K562 (cell line): Measurements from ENCODE around the gene ARNT2. TPM values are rescaled to one million over a fixed set of nuclear protein-coding genes. Genes with fewer than 3 reads are reported as not detected.
A peak's percentile ranks its signal among the peaks of the same experiment; 100 is the strongest.

Experiments
- ATAC-seq: fragments of 200-7000 bp; cut with Tn5 transposase; 3 replicates; pipeline ENCODE4 v1.9.1; 2020; ENCODE audit warnings: moderate library complexity
- BruUV-seq: library from RNA; stranded (reverse); fragments of 400-500 nt; replicated peaks from 2 replicates; lab custom pipeline; 2021; lab: Mats Ljungman, UMichigan
- CTCF ChIA-PET: fragments of 300-600 bp; formaldehyde crosslinking; extraction: SDS; loops from one replicate; lab custom pipeline; 2021; ENCODE audit warnings: low intra/inter-chr PET ratio; lab: Yijun Ruan, JAX
- POLR2A ChIA-PET: fragments of 300-600, 350-650 bp; sonication (Branson Sonifier 250); formaldehyde crosslinking; extraction: SDS; loops from one replicate; lab custom pipeline; 2021; ENCODE audit warnings: antibody characterized with exemption, inconsistent platforms; lab: Yijun Ruan, JAX
- DNase-seq, 4 experiments: peaks; one replicate each; pipeline versions ENCODE4 v3.0.0 to v3.0.0-alpha.2; 2011 to 2018; ENCODE audit warnings: low spot score in 3 of 4, mixed read lengths in 3 of 4; ENCODE audit errors: extremely low read depth in 1 of 4
- FAIRE-seq: peaks from 2 replicates; lab custom pipeline; 2011; peaks lifted over from hg19 to GRCh38; lab: Jason Lieb, UNC
- H2AFZ ChIP-seq: 2 replicates; pipeline ENCODE4 v1.6.0; 2011; ENCODE audit warnings: low read depth, low read length, control low read depth, inconsistent platforms
- H3K27ac ChIP-seq: fragments of 200-600 bp; 3 replicates; pipeline ENCODE4 v1.8.0; 2011; ENCODE audit warnings: low read depth, mild to moderate bottlenecking, control low read depth, inconsistent platforms, low read length, moderate library complexity, mixed read lengths; ENCODE audit errors: extremely low read depth
- H3K27me3 ChIP-seq, 2 experiments: fragments of 300-600 bp in 1 of 2; 2 replicates in 1 of 2; 3 replicates in 1 of 2; pipeline versions ENCODE4 v1.6.0 to v1.8.0; 2011; ENCODE audit warnings: inconsistent platforms in 2 of 2, low read length in 2 of 2, mild to moderate bottlenecking in 1 of 2, mixed read lengths in 1 of 2, moderate library complexity in 1 of 2; ENCODE audit not compliant: control insufficient read depth in 2 of 2, insufficient read depth in 2 of 2
- H3K36me3 ChIP-seq: fragments of 300-600 bp; 3 replicates; pipeline ENCODE4 v1.8.0; 2011; ENCODE audit warnings: mild to moderate bottlenecking, low read length, inconsistent platforms; ENCODE audit not compliant: control insufficient read depth, insufficient read depth
- H3K4me1 ChIP-seq, 2 experiments: fragments of 200-600 bp in 1 of 2; replicated peaks in 1 of 2; 2 replicates in 1 of 2; 3 replicates in 1 of 2; pipeline versions ENCODE4 v1.5.1 to v1.8.0; 2011; ENCODE audit warnings: inconsistent platforms in 2 of 2, low read length in 2 of 2, mild to moderate bottlenecking in 1 of 2, mixed read lengths in 1 of 2, moderate library complexity in 1 of 2; ENCODE audit not compliant: control insufficient read depth in 2 of 2, insufficient read depth in 2 of 2
- H3K4me2 ChIP-seq: 2 replicates; pipeline ENCODE4 v1.6.1; 2011; ENCODE audit warnings: low read length, control low read depth, inconsistent platforms, mixed read lengths; ENCODE audit not compliant: insufficient read depth
- H3K4me3 ChIP-seq: fragments of 200-600 bp; sonication (generic), shearing (Covaris generic); 2 replicates; pipeline ENCODE4 v1.5.1; 2016; ENCODE audit warnings: control low read depth, inconsistent platforms
- H3K79me2 ChIP-seq: fragments of 200-600 bp; 3 replicates; pipeline ENCODE4 v1.8.0; 2011; ENCODE audit warnings: low read length, inconsistent platforms; ENCODE audit not compliant: control insufficient read depth, insufficient read depth
- H3K9ac ChIP-seq, 2 experiments: 2 replicates each; pipeline versions ENCODE4 v1.6.0 to v1.6.1; 2011; ENCODE audit warnings: low read depth in 2 of 2, low read length in 2 of 2, control low read depth in 1 of 2, inconsistent platforms in 1 of 2, mild to moderate bottlenecking in 1 of 2, mixed read lengths in 1 of 2; ENCODE audit not compliant: insufficient read depth in 1 of 2
- H3K9me1 ChIP-seq: one replicate; pipeline ENCODE4 v1.6.0; 2011; ENCODE audit warnings: inconsistent platforms, mild to moderate bottlenecking, low read length, moderate library complexity; ENCODE audit not compliant: control insufficient read depth, insufficient read depth
- H3K9me3 ChIP-seq: replicated peaks from 2 replicates; pipeline ENCODE4 v1.5.1; 2011; ENCODE audit warnings: low read depth, low read length, inconsistent platforms; ENCODE audit not compliant: control insufficient read depth, insufficient read depth
- H4K20me1 ChIP-seq: replicated peaks from 2 replicates; pipeline ENCODE4 v1.6.1; 2011; ENCODE audit warnings: low read length, inconsistent platforms, mixed read lengths; ENCODE audit not compliant: control insufficient read depth, insufficient read depth
- TEAD1 ChIP-seq, 2 experiments: fragments of 450-650 bp in 1 of 2; sonication (generic) in 1 of 2; formaldehyde crosslinking; IDR thresholded peaks; 2 replicates each; pipeline versions ENCODE4 v1.4.0 to v1.8.0; 2020 to 2022; ENCODE audit warnings: mild to moderate bottlenecking in 2 of 2, missing genetic modification reagents in 1 of 2
- ZNF316 ChIP-seq: fragments of 450-650 bp; IDR thresholded peaks from 2 replicates; pipeline ENCODE4 v1.6.1; 2016
- ZZZ3 ChIP-seq: fragments of 450-650 bp; IDR thresholded peaks from 2 replicates; pipeline ENCODE4 v1.6.1; 2016; ENCODE audit warnings: antibody characterized with exemption, mild to moderate bottlenecking, moderate library complexity
- WGBS: fragments of 100-300 bp; shearing (Covaris generic); methylation state at CpG from one replicate; pipeline ENCODE4 v1.1.6; 2016; ENCODE audit warnings: low coverage, mixed read lengths; ENCODE audit not compliant: insufficient coverage; ENCODE audit errors: missing lambda C conversion rate; 5-methylcytosine and 5-hydroxymethylcytosine counted together
- in situ Hi-C: fragments of 300-500 bp; cut with MboI; formaldehyde crosslinking; loops from 4 replicates; pipeline ENCODE4 v1.15.0; 2018; ENCODE audit warnings: inconsistent platforms, mixed read lengths
- intact Hi-C: fragments of 100-400 bp; cut with micrococcal nuclease; formaldehyde crosslinking; loops from 2 replicates; pipeline ENCODE4 v1.14.2; 2022
- polyA plus RNA-seq, 8 experiments: library from polyadenylated mRNA; depleted of rRNA in 4 of 8; stranded (reverse) in 5 of 8; unstranded in 3 of 8; fragments of >200 nt; fragmentation: Nextera tagmentation in 2 of 8; fragmentation: Illumina TruSeq in 1 of 8; extraction: Ambion mirVana in 2 of 8; extraction: Trizol in 1 of 8; gene quantifications; 2 replicates each; pipeline versions ENCODE4 v1.2.1 to v1.2.3, GENCODE V29; 2011 to 2014; ENCODE audit warnings: inconsistent platforms in 1 of 8, missing spikeins in 1 of 8
- total RNA-seq, 7 experiments: library from RNA; depleted of rRNA in 6 of 7; stranded (reverse); fragments of >200 nt in 6 of 7; fragmentation: Illumina TruSeq in 2 of 7; extraction: Trizol in 2 of 7; gene quantifications; 2 replicates each; pipeline versions ENCODE4 v1.2.1 to v1.2.3, GENCODE V29; 2011 to 2021; ENCODE audit warnings: low replicate concordance in 1 of 7
- TF ChIP-seq, protein P1 (sequence below): fragments of 450-650 bp; formaldehyde crosslinking; conservative IDR thresholded peaks from 2 replicates; pipeline ENCODE4 v1.4.0; 2022; ENCODE audit warnings: mild to moderate bottlenecking, missing genetic modification characterization
- TF ChIP-seq, protein P2 (sequence below): fragments of 450-650 bp; formaldehyde crosslinking; IDR thresholded peaks from 2 replicates; pipeline ENCODE4 v1.4.0; 2020; ENCODE audit warnings: mild to moderate bottlenecking, mixed read lengths

ARNT2 gene
- total and polyA plus RNA-seq, 9 of the 15 experiments (the other 6 are each of a cell fraction or from before 2014, with no cell fraction given): 0.01 TPM; not detected in 8

DNA sequence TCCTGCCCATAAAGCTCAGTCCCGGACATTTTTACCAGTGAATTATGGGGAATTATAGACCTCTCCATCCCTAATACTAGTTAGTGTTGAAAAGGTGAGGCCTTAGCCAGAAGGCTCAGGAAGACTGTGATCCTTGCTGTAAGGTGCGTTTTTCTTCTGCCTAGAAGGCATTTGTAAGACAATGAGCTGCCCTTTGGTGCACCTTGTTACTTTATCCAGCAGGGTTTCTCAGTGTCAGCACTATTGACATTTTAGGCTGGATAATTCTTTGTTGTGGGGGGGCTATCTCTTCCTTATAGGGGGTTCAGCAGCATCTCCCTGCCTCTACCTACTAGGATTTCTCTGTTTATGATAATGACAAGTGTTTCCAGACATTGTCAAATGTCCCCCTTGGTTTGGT is 182.8 kb downstream of the ARNT2 start:
- H3K27me3 ChIP-seq: peaks cover 5 to 26% of the 10 kb centered on the region in 2 experiments; a peak in 3 of 5 replicates
- no peaks in the 10 kb centered on the region for H3K9me3 ChIP-seq
- TF ChIP-seq TEAD1 (CRISPR knock-in tag; IDR thresholded peaks at IDR 0.05) (no peak), ZNF316 (0 out of 2 replicates have a peak, but pooled peaks have one; percentile 7)
- H3K4me3 ChIP-seq: no peak overlapping the region
- H3K9me1 ChIP-seq: no peaks in the 10 kb centered on the region
- no peak overlapping the region for H3K9ac ChIP-seq
- BruUV-seq: no TSS peak
- no peak overlapping the region for H2AFZ ChIP-seq
- ChIA-PET CTCF (interaction anchor here (0.6 kb wide), 1 partner anchor 529 kb away, joined by 5 read pairs; no protein-coding TSS in a partner anchor), POLR2A (interaction anchor here (0.9 to 1.2 kb wide), 2 partner anchors 14 to 15 kb away, joined by 3 read pairs; no protein-coding TSS in a partner anchor)
- intact Hi-C loops (no loop called here), in situ Hi-C loops (no loop called here)
- no peak for FAIRE-seq
- no peak overlapping the region for H3K27ac ChIP-seq
- no peaks in the 10 kb centered on the region for H3K4me1 ChIP-seq
- H3K36me3 ChIP-seq: no peaks in the 10 kb centered on the region
- 0% methylated on average over 2 of the region's 2 CpGs for WGBS
- ATAC-seq: no peak
- peaks cover 2% of the 10 kb centered on the region; the same call in 1 of the 2 replicates for H4K20me1 ChIP-seq
- no peaks in the 10 kb centered on the region for H3K79me2 ChIP-seq
- DNase-seq: no peak
- no peak overlapping the region for H3K4me2 ChIP-seq

DNA sequence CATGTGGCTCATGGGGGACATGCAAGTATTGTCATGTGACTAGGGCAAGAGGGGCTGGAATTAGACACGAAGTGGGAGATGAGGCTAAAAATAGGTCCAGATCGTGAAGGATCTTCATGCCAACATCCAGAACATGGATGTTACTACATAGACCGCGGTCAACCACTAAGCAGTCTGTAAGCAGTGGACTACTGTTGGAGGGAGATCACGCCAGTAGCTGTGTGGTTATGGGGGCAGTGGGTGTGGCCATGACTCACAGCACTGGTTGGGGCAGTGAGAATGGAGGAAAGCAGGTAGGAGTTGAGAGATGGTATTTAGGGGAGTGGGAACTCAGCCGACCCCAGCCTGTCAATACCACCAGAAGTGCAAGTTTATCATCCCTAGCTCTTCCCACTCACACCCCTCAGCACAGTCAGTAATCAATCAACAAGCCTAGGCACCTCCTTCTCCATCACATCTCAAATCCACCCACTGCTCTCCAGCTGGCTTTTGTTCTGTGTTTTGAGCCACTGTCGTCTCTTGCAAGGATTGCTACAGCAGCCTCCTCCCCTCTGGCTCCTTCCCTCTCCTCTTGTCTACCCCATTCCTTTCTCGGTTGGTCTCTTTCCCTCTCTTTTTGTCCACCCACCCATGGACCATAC is 183.8 kb downstream of the ARNT2 start:
- Histone ChIP-seq H3K4me3 (no peak overlapping the region), H3K9me1 (no peaks in the 10 kb centered on the region), H3K36me3 (no peaks in the 10 kb centered on the region), H2AFZ (no peak overlapping the region), H3K9ac (no peak overlapping the region), H3K4me2 (no peak overlapping the region), H3K79me2 (no peaks in the 10 kb centered on the region), H3K4me1 (no peaks in the 10 kb centered on the region), H3K27me3 (peaks cover 5 to 29% of the 10 kb centered on the region in 2 experiments; a peak in 3 of 5 replicates), H3K9me3 (no peaks in the 10 kb centered on the region), H3K27ac (no peak overlapping the region), H4K20me1 (peaks cover 2% of the 10 kb centered on the region; the same call in 1 of the 2 replicates)
- DNase-seq (no peak), FAIRE-seq (no peak), ATAC-seq (no peak)
- WGBS: 0% methylated on average over 7 of the region's 8 CpGs
- ChIA-PET POLR2A (interaction anchor here (1.2 kb wide), 1 partner anchor 14 kb away, joined by 3 read pairs; no protein-coding TSS in a partner anchor), CTCF (no interaction called here)
- intact Hi-C loops: no loop called here
- no TSS peak for BruUV-seq
- in situ Hi-C loops: no loop called here
- TF ChIP-seq, protein P1, sequence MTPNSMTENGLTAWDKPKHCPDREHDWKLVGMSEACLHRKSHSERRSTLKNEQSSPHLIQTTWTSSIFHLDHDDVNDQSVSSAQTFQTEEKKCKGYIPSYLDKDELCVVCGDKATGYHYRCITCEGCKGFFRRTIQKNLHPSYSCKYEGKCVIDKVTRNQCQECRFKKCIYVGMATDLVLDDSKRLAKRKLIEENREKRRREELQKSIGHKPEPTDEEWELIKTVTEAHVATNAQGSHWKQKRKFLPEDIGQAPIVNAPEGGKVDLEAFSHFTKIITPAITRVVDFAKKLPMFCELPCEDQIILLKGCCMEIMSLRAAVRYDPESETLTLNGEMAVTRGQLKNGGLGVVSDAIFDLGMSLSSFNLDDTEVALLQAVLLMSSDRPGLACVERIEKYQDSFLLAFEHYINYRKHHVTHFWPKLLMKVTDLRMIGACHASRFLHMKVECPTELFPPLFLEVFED (CRISPR knock-in tag): no peak
- no peak for TF ChIP-seq ZZZ3
- TF ChIP-seq, protein P2, sequence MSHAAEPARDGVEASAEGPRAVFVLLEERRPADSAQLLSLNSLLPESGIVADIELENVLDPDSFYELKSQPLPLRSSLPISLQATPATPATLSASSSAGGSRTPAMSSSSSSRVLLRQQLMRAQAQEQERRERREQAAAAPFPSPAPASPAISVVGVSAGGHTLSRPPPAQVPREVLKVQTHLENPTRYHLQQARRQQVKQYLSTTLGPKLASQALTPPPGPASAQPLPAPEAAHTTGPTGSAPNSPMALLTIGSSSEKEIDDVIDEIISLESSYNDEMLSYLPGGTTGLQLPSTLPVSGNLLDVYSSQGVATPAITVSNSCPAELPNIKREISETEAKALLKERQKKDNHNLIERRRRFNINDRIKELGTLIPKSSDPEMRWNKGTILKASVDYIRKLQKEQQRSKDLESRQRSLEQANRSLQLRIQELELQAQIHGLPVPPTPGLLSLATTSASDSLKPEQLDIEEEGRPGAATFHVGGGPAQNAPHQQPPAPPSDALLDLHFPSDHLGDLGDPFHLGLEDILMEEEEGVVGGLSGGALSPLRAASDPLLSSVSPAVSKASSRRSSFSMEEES (CRISPR knock-in tag): peak; percentile 47; the same call in 1 of the 2 replicates
